A549 treated with GW870086 at 1 μM for 4 hours (cell line): Measurements from ENCODE around the gene TSPAN5. TPM values are rescaled to one million over a fixed set of nuclear protein-coding genes. Genes with fewer than 3 reads are reported as not detected.

ENCODE experiments used
- total RNA-seq: library from RNA; stranded (reverse); fragments of 200-300 nt; extraction: Qiagen RNA extraction; gene quantifications from 5 replicates; pipeline ENCODE4 v1.2.3, GENCODE V29; 2022; ENCODE audit warnings: low read depth

The TSPAN5 gene
- 13.5 to 17.4 TPM (median 16.8 TPM) in 5 replicates for total RNA-seq

GRCh38 chr4:98658287-98659105, at the start of gene TSPAN5:
Gene TSPAN5 (minus strand): TSS chr4:98658611.

